A549 (cell line): ENCODE measurements around the gene SBF2.

Experiments used
- CTCF ChIP-seq: fragments of >200 bp; sonication (Bioruptor Twin); formaldehyde crosslinking; IDR thresholded peaks from 3 replicates; pipeline ENCODE4 v1.5.1; 2016
- EHMT2 ChIP-seq: fragments of 200-600 bp; sonication (generic); IDR thresholded peaks from 2 replicates; pipeline ENCODE4 v1.6.1; 2016; ENCODE audit warnings: antibody characterized with exemption, low read depth, mild to moderate bottlenecking, moderate library complexity
- POLR2A ChIP-seq: IDR thresholded peaks from 2 replicates; pipeline ENCODE4 v1.6.1; 2012; ENCODE audit warnings: mild to moderate bottlenecking, low read length
- RCOR1 ChIP-seq: fragments of 150-350 bp; IDR thresholded peaks from 2 replicates; pipeline ENCODE4 v1.6.1; 2014; ENCODE audit warnings: antibody characterized with exemption, low read length, low read depth
- SMC3 ChIP-seq: fragments of >200 bp; sonication (Bioruptor Twin); formaldehyde crosslinking; IDR thresholded peaks from 3 replicates; pipeline ENCODE4 v1.6.1; 2018; ENCODE audit warnings: inconsistent platforms

GRCh38 chr11:10114593-10115404 is 179.2 kb downstream of the SBF2 start:
- TF ChIP-seq POLR2A, result no peak
- no peak for TF ChIP-seq CTCF
- no peak for TF ChIP-seq SMC3
- no peak for TF ChIP-seq RCOR1
- TF ChIP-seq EHMT2, result no peak
